ENCODE data around the gene CYB5R3.

DNA sequence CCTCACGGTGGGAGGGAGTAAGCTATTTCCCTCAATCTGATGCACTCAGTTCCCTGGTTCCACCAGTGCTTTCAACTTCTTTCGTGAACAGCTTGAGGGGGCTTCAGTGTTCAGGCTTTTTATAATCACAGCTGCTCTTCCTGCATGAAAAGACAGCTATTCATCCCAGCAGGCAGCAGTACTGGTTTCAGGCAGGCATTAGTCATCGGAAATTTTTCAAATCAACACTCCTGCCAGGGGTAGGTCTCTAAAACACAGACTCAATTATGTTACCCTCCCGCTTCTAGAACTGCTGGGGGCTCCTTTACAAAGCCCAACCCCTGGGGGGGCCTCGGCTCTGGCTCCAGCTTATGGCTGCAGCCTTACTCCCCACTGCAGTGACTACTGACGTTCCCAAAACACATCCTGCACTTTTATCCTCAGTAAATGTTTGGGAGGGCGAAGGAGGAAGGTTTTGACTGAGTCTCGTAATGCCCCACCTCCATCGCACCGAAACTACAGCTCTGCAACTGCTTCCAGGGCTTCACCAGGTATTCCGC, 40.3 kb downstream of the CYB5R3 start:
- TF ChIP-seq, protein P1, sequence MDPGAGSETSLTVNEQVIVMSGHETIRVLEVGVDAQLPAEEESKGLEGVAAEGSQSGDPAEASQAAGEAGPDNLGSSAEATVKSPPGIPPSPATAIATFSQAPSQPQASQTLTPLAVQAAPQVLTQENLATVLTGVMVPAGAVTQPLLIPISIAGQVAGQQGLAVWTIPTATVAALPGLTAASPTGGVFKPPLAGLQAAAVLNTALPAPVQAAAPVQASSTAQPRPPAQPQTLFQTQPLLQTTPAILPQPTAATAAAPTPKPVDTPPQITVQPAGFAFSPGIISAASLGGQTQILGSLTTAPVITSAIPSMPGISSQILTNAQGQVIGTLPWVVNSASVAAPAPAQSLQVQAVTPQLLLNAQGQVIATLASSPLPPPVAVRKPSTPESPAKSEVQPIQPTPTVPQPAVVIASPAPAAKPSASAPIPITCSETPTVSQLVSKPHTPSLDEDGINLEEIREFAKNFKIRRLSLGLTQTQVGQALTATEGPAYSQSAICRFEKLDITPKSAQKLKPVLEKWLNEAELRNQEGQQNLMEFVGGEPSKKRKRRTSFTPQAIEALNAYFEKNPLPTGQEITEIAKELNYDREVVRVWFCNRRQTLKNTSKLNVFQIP (CRISPR knock-in tag; IDR thresholded peaks at IDR 0.05; ENCODE audit: borderline replicate concordance, low read depth), result no peak
- TF ChIP-seq ZNF8 (CRISPR knock-in tag; IDR thresholded peaks at IDR 0.05), result no peak
- TF ChIP-seq GLIS3 (CRISPR knock-in tag; IDR thresholded peaks at IDR 0.05), result no peak
- TF ChIP-seq ZFP3 (CRISPR knock-in tag; IDR thresholded peaks at IDR 0.05), result no peak

Data from SK-N-SH treated with all-trans-retinoic acid at 6 μM for 48 hours (cell line).